Hepatocyte (in vitro differentiated cells): Measurements from ENCODE around the gene DTNA.

Experiments used
- CTCF ChIP-seq: fragments of 200-600 bp; sonication (generic); IDR thresholded peaks from 2 replicates; pipeline ENCODE4 v1.5.1; 2016; ENCODE audit warnings: antibody characterized with exemption, mild to moderate bottlenecking; ENCODE audit not compliant: poor library complexity
- EZH2 ChIP-seq: fragments of 200-600 bp; sonication (generic); IDR thresholded peaks from 2 replicates; pipeline ENCODE4 v1.6.1; 2016; ENCODE audit warnings: antibody characterized with exemption, mild to moderate bottlenecking, borderline replicate concordance

GRCh38 chr18:34828093-34828492 lies 118.0 kb downstream of the DTNA start:
- TF ChIP-seq EZH2 = no peak
- TF ChIP-seq CTCF = no peak
